Stomach smooth muscle (tissue), 2 donors: ENCODE data around the gene PNPLA2.

Source experiments
- H3K27ac ChIP-seq: one replicate; pipeline ENCODE4 v1.7.0; 2013; ENCODE audit warnings: mild to moderate bottlenecking, low read length, inconsistent platforms
- H3K27me3 ChIP-seq, 2 donors: one replicate each; pipeline ENCODE4 v1.7.0; 2013; ENCODE audit warnings: low read length in 2 of 2; ENCODE audit not compliant: insufficient read depth in 2 of 2, control insufficient read depth in 1 of 2
- H3K36me3 ChIP-seq, 2 donors: one replicate each; pipeline ENCODE4 v1.7.0; 2013; ENCODE audit warnings: low read length in 2 of 2; ENCODE audit not compliant: control insufficient read depth in 2 of 2, insufficient read depth in 2 of 2
- H3K4me1 ChIP-seq: one replicate; pipeline ENCODE4 v1.7.0; 2013; ENCODE audit warnings: low read length; ENCODE audit not compliant: control insufficient read depth, insufficient read depth
- H3K4me3 ChIP-seq, 2 donors: one replicate each; pipeline ENCODE4 v1.7.0; 2013; ENCODE audit warnings: low read length in 2 of 2
- H3K9ac ChIP-seq, 2 donors: one replicate each; pipeline ENCODE4 v1.7.0; 2013; ENCODE audit warnings: low read length in 2 of 2, mild to moderate bottlenecking in 1 of 2
- H3K9me3 ChIP-seq, 2 donors: one replicate each; pipeline ENCODE4 v1.7.0; 2013; ENCODE audit warnings: low read length in 2 of 2; ENCODE audit not compliant: control insufficient read depth in 2 of 2
- donor health status: healthy.
- donor health status: Pancreatic carcinoma.

PNPLA2 gene, protein sequence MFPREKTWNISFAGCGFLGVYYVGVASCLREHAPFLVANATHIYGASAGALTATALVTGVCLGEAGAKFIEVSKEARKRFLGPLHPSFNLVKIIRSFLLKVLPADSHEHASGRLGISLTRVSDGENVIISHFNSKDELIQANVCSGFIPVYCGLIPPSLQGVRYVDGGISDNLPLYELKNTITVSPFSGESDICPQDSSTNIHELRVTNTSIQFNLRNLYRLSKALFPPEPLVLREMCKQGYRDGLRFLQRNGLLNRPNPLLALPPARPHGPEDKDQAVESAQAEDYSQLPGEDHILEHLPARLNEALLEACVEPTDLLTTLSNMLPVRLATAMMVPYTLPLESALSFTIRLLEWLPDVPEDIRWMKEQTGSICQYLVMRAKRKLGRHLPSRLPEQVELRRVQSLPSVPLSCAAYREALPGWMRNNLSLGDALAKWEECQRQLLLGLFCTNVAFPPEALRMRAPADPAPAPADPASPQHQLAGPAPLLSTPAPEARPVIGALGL

DNA sequence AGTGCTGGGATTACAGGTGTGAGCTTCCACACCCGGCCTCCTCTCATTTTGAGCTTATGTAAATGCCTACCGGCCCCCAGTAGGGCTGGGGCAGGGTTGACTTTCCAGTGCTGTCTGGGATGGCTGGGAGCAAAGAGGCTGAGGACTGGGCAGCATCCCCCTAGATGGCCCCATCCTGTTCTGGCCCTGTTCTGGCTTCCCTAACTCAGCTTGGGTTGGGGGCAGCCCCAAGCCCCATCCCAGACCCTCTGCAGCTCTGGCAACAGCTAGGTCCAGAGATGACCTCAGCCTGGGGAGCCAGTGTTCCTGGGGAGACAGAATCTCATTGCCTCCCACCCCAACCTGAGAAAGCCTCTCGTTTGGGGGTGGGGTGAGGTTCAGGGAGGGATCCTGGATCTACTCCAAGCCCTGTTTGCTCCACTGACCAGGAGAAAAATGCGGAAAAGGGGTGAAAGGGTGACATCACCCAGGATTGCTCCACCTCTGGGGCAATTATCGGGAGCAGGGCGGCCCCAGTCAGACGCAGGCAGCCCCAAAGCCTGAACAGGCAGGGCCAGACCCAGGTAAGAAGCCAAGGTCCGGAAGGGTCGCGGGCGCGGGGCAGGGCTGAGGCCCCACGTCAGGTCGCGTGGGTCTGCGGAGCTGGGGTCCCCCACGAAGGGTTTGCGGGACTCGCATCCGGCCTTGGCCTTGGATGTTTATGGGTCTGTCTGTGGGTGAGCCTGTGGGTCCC is at the start of gene PNPLA2:
Gene PNPLA2 (plus strand): TSS at position 519 of the 733 bp plus-strand sequence. CDS start 805 bp downstream, outside the sequence.
- peak within 1 kb of the TSS; percentile 73 for H3K27ac ChIP-seq
- peaks cover 34% of the 10 kb centered on the region for H3K4me1 ChIP-seq
- no peaks in the 10 kb centered on the region for H3K9me3 ChIP-seq
- H3K4me3 ChIP-seq: peak within 1 kb of the TSS; percentile 57 to 81
- H3K36me3 ChIP-seq: peaks cover 0 to 2% of the 10 kb centered on the region in 2 donors
- peak within 1 kb of the TSS; percentile 62 to 69 for H3K9ac ChIP-seq
- no peaks in the 10 kb centered on the region for H3K27me3 ChIP-seq

DNA sequence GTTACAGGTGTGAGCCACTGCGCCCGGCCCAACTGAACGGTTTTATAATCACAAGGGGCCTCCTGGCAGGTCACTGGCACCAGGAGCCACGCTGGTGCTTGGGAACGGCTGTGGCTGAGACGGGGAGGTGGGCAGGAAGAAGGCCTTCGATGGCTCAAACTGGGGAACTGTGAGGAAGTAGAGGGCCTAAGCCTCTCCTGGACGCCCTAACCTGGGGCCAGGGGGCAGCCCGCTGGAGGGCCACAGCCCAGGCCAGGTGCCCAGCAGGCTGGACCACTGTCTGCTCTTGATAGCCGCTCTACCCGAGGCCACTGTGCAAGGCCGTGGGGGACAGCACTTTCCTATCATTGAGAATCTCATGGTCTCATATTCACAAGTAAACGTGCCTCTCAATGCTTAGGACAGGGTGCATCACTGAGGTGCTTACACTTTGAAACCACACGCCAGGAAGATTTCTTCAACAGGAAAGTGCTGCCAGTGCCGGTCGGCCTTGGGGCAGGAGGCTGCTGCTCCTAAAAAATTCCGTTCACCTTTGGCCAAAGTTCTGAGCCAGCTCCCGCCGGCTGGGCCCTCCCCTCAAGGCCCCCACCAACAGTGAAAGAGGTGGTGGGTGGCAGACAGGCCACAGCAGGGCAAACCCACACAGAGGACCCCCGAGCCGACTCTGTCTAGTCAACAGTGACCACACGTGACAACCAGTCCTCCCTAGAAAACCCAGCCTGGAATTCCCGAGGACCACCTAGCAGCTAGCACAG is 48.6 kb upstream of the PNPLA2 start:
- H3K27ac ChIP-seq: no peak overlapping the region
- no peaks in the 10 kb centered on the region for H3K9me3 ChIP-seq
- no peak overlapping the region for H3K9ac ChIP-seq
- no peaks in the 10 kb centered on the region for H3K27me3 ChIP-seq
- no peak overlapping the region for H3K4me3 ChIP-seq
- peaks cover 14% of the 10 kb centered on the region for H3K4me1 ChIP-seq
- H3K36me3 ChIP-seq: peaks cover 13 to 20% of the 10 kb centered on the region in 2 donors

DNA sequence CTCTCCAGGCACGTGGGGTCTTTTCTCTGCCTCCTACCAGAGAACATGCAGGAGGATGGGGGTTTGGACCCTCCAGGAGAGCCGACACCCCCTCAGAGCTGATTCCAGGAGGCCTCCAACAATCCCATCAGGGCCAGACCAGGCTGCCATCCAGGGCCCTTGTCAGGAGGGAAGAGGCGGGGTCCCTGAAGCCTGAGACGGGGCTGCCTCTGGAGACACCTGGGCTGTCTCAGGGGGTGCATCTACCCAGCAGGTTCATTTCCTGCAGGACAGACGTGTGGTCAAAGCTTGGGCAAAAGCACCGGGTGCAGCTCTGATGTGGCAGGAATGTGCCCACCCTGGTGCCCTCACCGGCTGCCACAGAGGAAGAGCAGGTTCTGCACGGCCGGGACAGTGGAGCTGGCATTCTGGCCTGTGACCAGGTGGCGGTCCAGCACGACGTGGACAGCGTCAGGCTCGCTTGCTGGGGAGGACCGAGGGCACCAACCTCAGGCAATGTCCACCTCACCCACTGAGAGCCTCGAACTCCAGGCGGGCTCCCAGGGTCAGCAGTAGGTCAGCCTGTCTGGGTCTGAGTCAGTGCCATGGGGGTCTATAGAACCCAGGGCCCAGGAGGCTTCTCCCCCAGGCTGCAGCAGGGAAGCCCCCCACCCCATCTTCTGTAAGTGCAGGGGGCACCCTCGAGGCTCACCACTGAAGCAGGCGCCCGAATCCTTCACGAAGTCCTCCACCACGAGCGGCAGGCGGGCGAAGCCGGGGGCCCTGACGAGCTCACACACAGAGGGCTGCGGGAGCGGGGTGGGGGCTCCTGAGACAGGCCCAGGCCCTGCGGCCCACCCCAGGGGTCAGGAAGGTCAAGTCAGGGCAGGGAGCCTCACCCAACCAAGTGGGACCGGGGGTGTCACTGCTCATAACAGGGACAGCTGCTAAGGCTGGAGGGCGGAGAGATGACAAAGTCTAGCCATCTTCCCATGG is 47.8 kb upstream of the PNPLA2 start:
- Histone ChIP-seq H3K27me3 (no peaks in the 10 kb centered on the region), H3K4me3 (no peak overlapping the region), H3K9me3 (no peaks in the 10 kb centered on the region), H3K27ac (no peak overlapping the region), H3K9ac (no peak overlapping the region), H3K4me1 (peaks cover 22% of the 10 kb centered on the region), H3K36me3 (peaks cover 13 to 19% of the 10 kb centered on the region in 2 donors)

DNA sequence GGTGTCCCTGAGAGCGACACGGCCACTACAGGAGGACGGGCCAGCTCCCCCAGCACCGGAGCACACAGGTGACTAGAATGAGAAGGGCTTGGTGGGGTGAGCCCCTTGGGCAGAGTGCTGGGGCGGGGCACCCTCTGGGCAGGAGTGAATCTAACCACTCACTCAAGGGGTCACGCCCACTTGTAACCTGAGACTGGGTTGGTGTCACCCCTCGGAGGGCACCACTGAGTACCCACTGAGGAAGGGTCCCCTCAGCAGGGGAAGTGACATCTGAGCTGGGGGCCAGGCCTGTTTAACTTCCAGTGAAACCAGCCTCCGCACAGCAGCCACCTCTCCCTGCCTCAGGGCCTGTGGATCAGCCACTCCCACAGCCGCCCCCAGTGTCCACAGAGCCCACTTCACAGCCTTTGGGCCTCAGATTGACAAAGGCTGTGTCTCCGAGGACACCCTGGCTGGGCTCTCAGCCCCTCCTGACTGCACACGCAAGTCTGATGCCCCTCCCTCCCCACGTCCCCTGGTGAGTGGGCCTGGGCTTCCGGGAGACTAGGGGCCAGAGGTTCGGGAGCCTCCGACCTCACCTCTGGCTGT is 47.0 kb upstream of the PNPLA2 start:
- Histone ChIP-seq H3K36me3 (peaks cover 7 to 17% of the 10 kb centered on the region in 2 donors), H3K9ac (no peak overlapping the region), H3K4me1 (peaks cover 30% of the 10 kb centered on the region), H3K4me3 (no peak overlapping the region), H3K27me3 (no peaks in the 10 kb centered on the region), H3K9me3 (no peaks in the 10 kb centered on the region), H3K27ac (no peak overlapping the region)

DNA sequence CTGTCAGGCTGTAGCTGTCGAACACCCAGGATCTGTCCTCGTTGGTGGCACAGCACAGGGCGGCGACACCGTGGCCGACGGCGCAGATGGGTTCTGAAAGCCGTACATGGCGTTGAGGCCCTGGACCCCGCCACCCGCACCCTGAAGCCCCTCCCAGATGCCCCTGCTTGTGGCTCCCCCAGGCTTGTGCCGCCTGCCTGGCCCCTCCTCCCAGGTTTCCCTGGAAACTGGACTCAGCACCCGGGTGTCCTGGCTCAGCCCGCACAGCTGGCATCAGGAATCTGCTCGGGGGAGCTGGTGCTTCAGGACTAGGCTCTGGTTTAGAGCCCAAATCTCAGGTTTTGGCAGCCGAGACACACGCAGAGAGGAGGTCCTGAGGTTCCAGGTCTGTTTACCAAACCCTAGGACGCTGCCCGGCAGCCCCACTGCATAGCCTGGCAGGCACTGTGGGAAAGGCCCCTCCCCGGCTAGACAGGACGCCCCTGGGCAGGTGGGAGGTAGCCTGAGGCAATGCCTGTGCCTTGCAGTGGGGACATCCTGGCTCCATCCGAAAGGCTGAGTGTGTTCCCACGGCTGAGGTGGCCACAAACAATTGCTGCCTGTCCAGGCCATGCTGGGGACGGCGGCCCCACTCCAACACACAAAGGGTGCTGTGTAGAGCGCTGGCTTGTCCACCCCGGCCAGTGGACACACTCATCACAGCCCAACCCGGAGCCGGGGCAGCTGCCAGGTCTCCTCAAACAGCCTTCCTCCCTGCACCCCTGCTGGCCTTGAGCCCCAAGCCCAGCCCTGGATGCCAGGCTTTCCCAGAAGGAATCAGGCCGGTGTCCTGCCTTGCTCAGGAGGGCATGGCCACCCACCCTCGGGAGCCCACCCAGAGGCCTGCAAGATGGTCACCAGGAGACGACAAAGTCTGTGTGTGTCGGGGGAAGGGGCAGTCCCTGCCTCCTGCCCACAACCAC is 46.0 kb upstream of the PNPLA2 start:
- no peaks in the 10 kb centered on the region for H3K27me3 ChIP-seq
- H3K9me3 ChIP-seq: no peaks in the 10 kb centered on the region
- no peak overlapping the region for H3K4me3 ChIP-seq
- H3K27ac ChIP-seq: no peak overlapping the region
- H3K36me3 ChIP-seq: peaks cover 6 to 11% of the 10 kb centered on the region in 2 donors
- no peak overlapping the region for H3K9ac ChIP-seq
- peaks cover 32% of the 10 kb centered on the region for H3K4me1 ChIP-seq

DNA sequence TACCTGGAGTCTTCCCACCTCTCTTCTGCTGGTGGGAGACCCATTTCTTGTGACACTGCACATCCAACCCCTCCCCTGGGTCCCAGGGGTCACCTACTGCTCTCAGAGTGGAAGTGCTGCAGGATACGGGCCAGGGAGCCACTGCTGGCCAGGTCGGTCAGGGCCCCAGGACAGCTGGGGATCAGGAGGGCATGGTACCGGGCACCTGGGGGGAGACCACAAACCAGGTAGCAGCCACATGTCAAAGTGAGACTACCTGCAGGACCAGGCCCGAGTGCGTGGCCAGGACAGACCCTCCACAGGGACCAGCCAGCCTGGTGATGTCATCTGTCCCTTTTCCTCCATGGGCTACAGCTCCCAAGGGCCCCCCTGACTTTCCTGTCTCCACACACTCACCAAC is 45.3 kb upstream of the PNPLA2 start:
- Histone ChIP-seq H3K4me3 (no peak overlapping the region), H3K27ac (no peak overlapping the region), H3K36me3 (peaks cover 6 to 11% of the 10 kb centered on the region in 2 donors), H3K9ac (no peak overlapping the region), H3K27me3 (no peaks in the 10 kb centered on the region), H3K9me3 (no peaks in the 10 kb centered on the region), H3K4me1 (peaks cover 38% of the 10 kb centered on the region)

DNA sequence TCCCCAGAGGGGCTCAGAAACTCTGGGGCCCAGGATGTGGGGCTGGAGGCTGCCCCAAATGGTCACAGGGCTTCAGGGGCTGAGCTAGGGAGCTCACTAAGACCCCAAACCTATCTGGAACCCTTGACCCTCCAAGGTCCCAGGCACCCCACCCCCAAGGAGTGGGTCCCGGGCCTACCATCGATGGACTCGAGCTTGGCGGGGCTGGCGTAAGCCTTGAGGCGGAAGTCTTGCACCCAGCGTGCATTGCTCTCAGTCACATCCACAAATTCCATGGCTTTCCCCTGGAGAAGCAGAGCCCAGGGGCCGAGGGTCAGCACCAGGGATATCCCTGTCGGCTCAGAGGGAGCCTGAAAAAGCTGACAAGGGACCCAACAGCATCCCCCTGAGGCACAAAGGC is 44.9 kb upstream of the PNPLA2 start:
- Histone ChIP-seq H3K4me3 (no peak overlapping the region), H3K9me3 (no peaks in the 10 kb centered on the region), H3K9ac (no peak overlapping the region), H3K36me3 (peaks cover 6 to 11% of the 10 kb centered on the region in 2 donors), H3K27me3 (no peaks in the 10 kb centered on the region), H3K27ac (no peak overlapping the region), H3K4me1 (peaks cover 39% of the 10 kb centered on the region)

DNA sequence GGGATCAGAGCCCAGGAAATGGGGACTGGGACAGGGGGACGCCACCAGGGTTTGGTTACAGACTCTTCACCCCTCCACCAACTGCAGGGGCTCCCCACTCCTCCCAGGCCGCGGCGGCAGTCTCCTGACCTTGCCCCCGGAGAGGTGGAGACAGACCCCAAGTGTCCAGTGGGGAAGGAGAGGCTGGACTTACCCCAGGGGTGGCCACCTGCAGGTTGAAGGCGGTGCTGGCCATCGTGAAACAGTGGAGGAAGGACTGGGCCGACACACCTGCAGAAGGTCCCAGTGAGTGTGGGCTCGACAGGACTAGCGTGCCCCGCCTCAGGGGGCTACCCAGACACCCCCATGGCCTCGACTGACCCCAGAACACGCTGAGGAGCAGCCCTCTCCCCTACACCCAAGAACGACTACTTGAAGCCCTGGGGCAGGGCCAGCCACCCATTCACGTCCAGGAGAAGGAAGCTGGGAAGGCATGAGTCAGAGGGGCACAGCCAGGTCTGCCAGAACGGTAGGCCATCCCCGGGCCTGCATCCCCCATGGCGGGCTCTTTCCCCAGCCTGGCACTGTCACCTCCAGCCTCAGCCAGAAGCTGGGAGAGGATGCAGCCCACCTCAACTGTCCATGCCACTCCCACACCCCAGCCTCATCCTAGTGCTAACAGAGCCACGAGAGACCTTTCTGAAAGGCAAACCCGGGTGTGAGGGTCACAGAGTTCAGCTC is 43.7 kb upstream of the PNPLA2 start:
- peaks cover 42% of the 10 kb centered on the region for H3K4me1 ChIP-seq
- H3K9ac ChIP-seq: no peak overlapping the region
- peaks cover 4 to 10% of the 10 kb centered on the region in 2 donors for H3K36me3 ChIP-seq

More for the DNA sequence above, 43.7 kb upstream of the PNPLA2 start:
- H3K27ac ChIP-seq: no peak overlapping the region
- H3K4me3 ChIP-seq: no peak overlapping the region
- no peaks in the 10 kb centered on the region for H3K9me3 ChIP-seq
- H3K27me3 ChIP-seq: no peaks in the 10 kb centered on the region
